Caco-2 (cell line): ENCODE data around the gene C22orf23. TPM values are rescaled to one million over a fixed set of nuclear protein-coding genes. Genes with fewer than 3 reads are reported as not detected.
"Not testable (repeated sequence)": the region's sequence is repeated elsewhere in the genome, so short reads cannot be mapped to it uniquely, and the experiment has no call there.

Source experiments
- BruUV-seq: library from RNA; stranded (reverse); fragments of 400-500 nt; replicated peaks from 2 replicates; lab custom pipeline; 2021; lab: Mats Ljungman, UMichigan
- CTCF ChIA-PET: fragments of 300-600 bp; sonication (Branson Sonifier 250); formaldehyde crosslinking; loops from one replicate; lab custom pipeline; 2022; ENCODE audit warnings: antibody characterized with exemption; lab: Charles Lee
- POLR2A ChIA-PET: fragments of 300-600 bp; sonication (Branson Sonifier 250); formaldehyde crosslinking; loops from one replicate; lab custom pipeline; 2022; ENCODE audit warnings: antibody characterized with exemption; lab: Charles Lee
- DNase-seq, 2 experiments: peaks; one replicate each; pipeline versions ENCODE4 v3.0.0 to v3.0.0-alpha.2; 2020 to 2022
- H3K27me3 ChIP-seq: replicated peaks from 2 replicates; pipeline ENCODE4 v1.6.0; 2011; ENCODE audit warnings: low read length; ENCODE audit not compliant: control insufficient read depth, insufficient read depth
- H3K36me3 ChIP-seq: 2 replicates; pipeline ENCODE4 v1.5.1; 2011; ENCODE audit warnings: low read length; ENCODE audit not compliant: control insufficient read depth, insufficient read depth
- H3K4me1 ChIP-seq: fragments of 250-450 bp; sonication (Bioruptor Pico); 2 replicates; pipeline ENCODE4 v1.5.1; 2020; ENCODE audit warnings: mild to moderate bottlenecking
- H3K4me3 ChIP-seq: 2 replicates; pipeline ENCODE4 v1.5.1; 2011; ENCODE audit warnings: low read depth, mild to moderate bottlenecking, control low read depth, low read length
- H3K9me3 ChIP-seq: fragments of 250-450 bp; sonication (Bioruptor Pico); 2 replicates; pipeline ENCODE4 v1.5.1; 2020; ENCODE audit warnings: mild to moderate bottlenecking, moderate library complexity
- H3K27ac Mint-ChIP-seq: one replicate; pipeline ENCODE4 v1.8.0; 2022; ENCODE audit warnings: mixed read lengths; ENCODE audit not compliant: unreplicated experiment
- H3K27me3 Mint-ChIP-seq: one replicate; pipeline ENCODE4 v1.8.0; 2022; ENCODE audit warnings: mixed read lengths; ENCODE audit not compliant: insufficient read depth, unreplicated experiment
- H3K36me3 Mint-ChIP-seq: one replicate; pipeline ENCODE4 v1.8.0; 2022; ENCODE audit warnings: mild to moderate bottlenecking, mixed read lengths; ENCODE audit not compliant: insufficient read depth, unreplicated experiment
- H3K4me1 Mint-ChIP-seq: one replicate; pipeline ENCODE4 v1.8.0; 2022; ENCODE audit warnings: low read depth, mixed read lengths; ENCODE audit not compliant: unreplicated experiment
- H3K4me3 Mint-ChIP-seq: one replicate; pipeline ENCODE4 v1.8.0; 2022; ENCODE audit warnings: mild to moderate bottlenecking, moderate library complexity, mixed read lengths; ENCODE audit not compliant: unreplicated experiment
- H3K9me3 Mint-ChIP-seq: one replicate; pipeline ENCODE4 v1.8.0; 2022; ENCODE audit warnings: mixed read lengths; ENCODE audit not compliant: unreplicated experiment
- intact Hi-C: fragments of 100-400 bp; cut with micrococcal nuclease; formaldehyde crosslinking; loops from one replicate; pipeline ENCODE4 v1.10.0; 2022; ENCODE audit not compliant: unreplicated experiment
- total RNA-seq: library from RNA; stranded (reverse); gene quantifications from 2 replicates; pipeline ENCODE4 v1.2.3, GENCODE V29; 2022
- TF ChIP-seq, protein P1 (sequence below), 2 experiments: fragments of 200-600 bp in 1 of 2; IDR thresholded peaks; 1 replicate in 1 of 2; 2 replicates in 1 of 2; pipeline versions ENCODE4 v1.5.1 to v1.8.0; 2011 to 2022; ENCODE audit warnings: antibody characterized with exemption in 1 of 2, control low read depth in 1 of 2, inconsistent platforms in 1 of 2, low read depth in 1 of 2, low read length in 1 of 2, mild to moderate bottlenecking in 1 of 2, moderate library complexity in 1 of 2; ENCODE audit not compliant: insufficient read depth in 1 of 2, severe bottlenecking in 1 of 2, unreplicated experiment in 1 of 2

The C22orf23 gene
- total RNA-seq, 1 experiment from 2014 or later, result not detected

DNA sequence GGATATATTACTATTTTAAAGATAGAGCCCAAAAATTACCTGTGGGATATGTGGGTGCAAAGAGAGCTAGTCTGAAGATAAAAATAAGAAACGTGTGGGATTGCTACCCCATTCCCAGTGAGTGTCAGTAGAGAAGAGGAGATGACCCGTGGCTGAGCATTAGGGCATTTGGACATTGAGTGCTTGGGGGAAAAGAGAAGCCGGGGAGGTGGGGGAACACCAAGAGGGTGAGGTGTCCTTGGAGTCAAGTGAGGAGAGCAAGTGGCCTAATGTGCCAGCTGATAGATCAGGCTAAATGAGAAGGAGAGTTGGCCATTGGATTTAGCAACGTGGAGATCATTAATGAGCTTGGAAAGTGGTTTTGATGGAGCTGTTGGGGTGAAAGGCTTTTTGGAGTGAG is 1.3 kb upstream of the C22orf23 start:
- Mint-ChIP-seq H3K9me3 (no peaks in the 10 kb centered on the region), H3K27ac (peak overlapping the region; percentile 90), H3K4me1 (peaks cover 10% of the 10 kb centered on the region), H3K4me3 (peak overlapping the region; percentile 80), H3K36me3 (peaks cover 18% of the 10 kb centered on the region), H3K27me3 (no peaks in the 10 kb centered on the region)
- Histone ChIP-seq H3K36me3 (no peaks in the 10 kb centered on the region; the same call in 1 of the 2 replicates), H3K4me3 (peak overlapping the region; percentile 69), H3K27me3 (no peaks in the 10 kb centered on the region), H3K4me1 (peaks cover 5% of the 10 kb centered on the region; the same call in 1 of the 2 replicates), H3K9me3 (no peaks in the 10 kb centered on the region)
- POLR2A ChIA-PET, result interaction anchor here (0.7 kb wide), 1 partner anchor 147 kb away, joined by 4 read pairs; the partner anchor contains the start of gene GCAT
- TF ChIP-seq, protein P1, sequence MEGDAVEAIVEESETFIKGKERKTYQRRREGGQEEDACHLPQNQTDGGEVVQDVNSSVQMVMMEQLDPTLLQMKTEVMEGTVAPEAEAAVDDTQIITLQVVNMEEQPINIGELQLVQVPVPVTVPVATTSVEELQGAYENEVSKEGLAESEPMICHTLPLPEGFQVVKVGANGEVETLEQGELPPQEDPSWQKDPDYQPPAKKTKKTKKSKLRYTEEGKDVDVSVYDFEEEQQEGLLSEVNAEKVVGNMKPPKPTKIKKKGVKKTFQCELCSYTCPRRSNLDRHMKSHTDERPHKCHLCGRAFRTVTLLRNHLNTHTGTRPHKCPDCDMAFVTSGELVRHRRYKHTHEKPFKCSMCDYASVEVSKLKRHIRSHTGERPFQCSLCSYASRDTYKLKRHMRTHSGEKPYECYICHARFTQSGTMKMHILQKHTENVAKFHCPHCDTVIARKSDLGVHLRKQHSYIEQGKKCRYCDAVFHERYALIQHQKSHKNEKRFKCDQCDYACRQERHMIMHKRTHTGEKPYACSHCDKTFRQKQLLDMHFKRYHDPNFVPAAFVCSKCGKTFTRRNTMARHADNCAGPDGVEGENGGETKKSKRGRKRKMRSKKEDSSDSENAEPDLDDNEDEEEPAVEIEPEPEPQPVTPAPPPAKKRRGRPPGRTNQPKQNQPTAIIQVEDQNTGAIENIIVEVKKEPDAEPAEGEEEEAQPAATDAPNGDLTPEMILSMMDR (IDR thresholded peaks at IDR 0.05; ENCODE audit: insufficient read depth in 1 of 2, low read depth in 1 of 2, low read length in 1 of 2, severe bottlenecking in 1 of 2, unreplicated experiment in 1 of 2), result no peak
- CTCF ChIA-PET, result interaction anchor here (0.6 to 1.2 kb wide), 3 partner anchors 9 to 91 kb away, joined by 3 to 6 read pairs (median 3); no protein-coding TSS in a partner anchor
- intact Hi-C loops, result loop anchor here (5.0 to 10.0 kb wide), 2 partner anchors 67 to 150 kb away; partner anchors contain the start of gene GCAT
- no TSS peak for BruUV-seq
- no peak for DNase-seq

DNA sequence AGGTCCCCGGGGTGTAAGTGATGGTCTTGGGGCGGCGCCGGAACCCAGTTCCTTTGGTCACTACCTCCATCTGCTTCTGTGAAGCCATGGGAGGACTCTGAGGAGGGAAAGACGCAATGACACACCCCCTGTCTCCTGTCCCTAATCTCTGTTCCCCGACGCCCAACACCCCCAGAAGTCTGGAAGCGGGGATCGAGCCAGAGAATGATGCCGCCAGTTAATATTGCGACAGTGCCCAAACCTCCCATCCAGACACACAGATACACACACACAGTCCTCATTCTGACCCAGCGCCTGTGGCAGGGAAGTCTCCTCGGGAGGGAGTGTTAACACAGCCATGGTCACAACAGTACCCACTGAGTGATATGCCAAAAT is 352 bp downstream of the C22orf23 start:
- H3K27ac Mint-ChIP-seq, result peak overlapping the region; percentile 90
- Histone ChIP-seq H3K9me3 (no peaks in the 10 kb centered on the region), H3K27me3 (no peaks in the 10 kb centered on the region), H3K36me3 (no peaks in the 10 kb centered on the region), H3K4me1 (peaks cover 5% of the 10 kb centered on the region; the same call in 1 of the 2 replicates), H3K4me3 (peak overlapping the region; percentile 69)
- no peaks in the 10 kb centered on the region for H3K9me3 Mint-ChIP-seq
- H3K4me3 Mint-ChIP-seq, result peak overlapping the region; percentile 80
- BruUV-seq, result no TSS peak
- no peak for DNase-seq
- CTCF ChIA-PET, result interaction anchor here (1.0 to 1.2 kb wide), 2 partner anchors 47 to 99 kb away, joined by 4 to 6 read pairs; partner anchors contain the start of gene MICALL1
- TF ChIP-seq, protein P1 (IDR thresholded peaks at IDR 0.05; ENCODE audit: insufficient read depth in 1 of 2, low read depth in 1 of 2, low read length in 1 of 2, severe bottlenecking in 1 of 2, unreplicated experiment in 1 of 2), result no peak
- H3K4me1 Mint-ChIP-seq, result peaks cover 10% of the 10 kb centered on the region
- POLR2A ChIA-PET, result interaction anchor here (1.0 to 1.6 kb wide), 4 partner anchors 13 to 145 kb away, joined by 3 to 7 read pairs (median 3); partner anchors contain the start of genes GCAT and MICALL1
- no peaks in the 10 kb centered on the region for H3K27me3 Mint-ChIP-seq
- H3K36me3 Mint-ChIP-seq, result peaks cover 9% of the 10 kb centered on the region
- intact Hi-C loops, result loop anchor here (5.0 to 10.0 kb wide), 2 partner anchors 66 to 148 kb away; partner anchors contain the start of gene GCAT

DNA sequence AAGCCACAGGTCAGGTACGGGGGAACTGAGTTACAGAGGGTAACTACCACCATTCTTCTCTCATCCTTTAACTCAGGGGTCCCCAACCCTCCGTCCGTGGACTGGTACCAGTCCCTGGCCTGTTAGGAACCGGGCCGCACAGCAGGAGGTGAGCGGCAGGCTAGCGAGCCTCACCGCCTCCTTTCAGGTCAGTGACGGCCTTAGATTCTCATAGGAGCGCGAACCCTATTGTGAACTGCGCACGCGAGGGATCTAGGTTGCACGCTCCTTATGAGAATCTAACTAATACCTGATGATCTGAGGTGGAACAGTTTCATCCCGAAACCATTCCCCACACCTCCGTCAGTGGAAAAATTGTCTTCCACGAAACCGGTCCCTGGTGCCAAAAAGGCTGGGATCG is 772 bp downstream of the C22orf23 start:
- H3K4me1 ChIP-seq, H3K9me3 Mint-ChIP-seq, H3K27me3 Mint-ChIP-seq, H3K36me3 Mint-ChIP-seq, CTCF ChIA-PET, BruUV-seq, H3K9me3 ChIP-seq, H3K27me3 ChIP-seq, H3K36me3 ChIP-seq: not testable (repeated sequence)
- Mint-ChIP-seq H3K4me3 (peak overlapping the region; percentile 80), H3K4me1 (peaks cover 10% of the 10 kb centered on the region), H3K27ac (peak overlapping the region; percentile 90)
- intact Hi-C loops, result loop anchor here (5.0 to 10.0 kb wide), 2 partner anchors 65 to 148 kb away; partner anchors contain the start of gene GCAT
- DNase-seq, result peak in 1 of 2 experiments; percentile 28
- peak overlapping the region; percentile 69 for H3K4me3 ChIP-seq
- POLR2A ChIA-PET, result interaction anchor here (1.6 kb wide), 1 partner anchor 145 kb away, joined by 7 read pairs; the partner anchor contains the start of gene GCAT
